ENCODE results near the gene OR5AU1.
"Not testable (repeated sequence)": the region's sequence is repeated elsewhere in the genome, so short reads cannot be mapped to it uniquely, and the experiment has no call there.

OR5AU1 gene

DNA sequence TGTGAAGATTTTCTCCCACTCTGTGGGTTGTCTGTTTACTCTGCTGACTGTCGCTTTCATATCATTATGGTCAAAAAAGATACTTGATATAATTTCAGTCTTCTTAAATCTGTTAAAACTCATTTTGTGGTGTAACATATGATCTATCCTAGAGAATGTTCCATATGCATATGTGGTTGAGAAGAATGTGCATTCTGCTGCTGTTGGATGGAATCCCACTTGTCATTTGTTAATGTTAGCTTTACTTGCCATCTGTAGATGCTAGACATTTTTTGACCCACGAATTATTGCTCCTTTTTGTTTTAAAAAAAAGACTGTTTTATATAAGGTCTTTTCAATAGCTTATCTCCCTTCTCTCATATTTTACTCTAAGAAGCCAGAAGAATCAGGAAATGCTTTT lies 26.3 kb upstream of the OR5AU1 start:
- no peak overlapping the region for H3K4me3 ChIP-seq (replicated peaks in 1 of 2; ENCODE audit: low read depth in 2 of 2, low read length in 2 of 2)
- TF ChIP-seq, protein P1, sequence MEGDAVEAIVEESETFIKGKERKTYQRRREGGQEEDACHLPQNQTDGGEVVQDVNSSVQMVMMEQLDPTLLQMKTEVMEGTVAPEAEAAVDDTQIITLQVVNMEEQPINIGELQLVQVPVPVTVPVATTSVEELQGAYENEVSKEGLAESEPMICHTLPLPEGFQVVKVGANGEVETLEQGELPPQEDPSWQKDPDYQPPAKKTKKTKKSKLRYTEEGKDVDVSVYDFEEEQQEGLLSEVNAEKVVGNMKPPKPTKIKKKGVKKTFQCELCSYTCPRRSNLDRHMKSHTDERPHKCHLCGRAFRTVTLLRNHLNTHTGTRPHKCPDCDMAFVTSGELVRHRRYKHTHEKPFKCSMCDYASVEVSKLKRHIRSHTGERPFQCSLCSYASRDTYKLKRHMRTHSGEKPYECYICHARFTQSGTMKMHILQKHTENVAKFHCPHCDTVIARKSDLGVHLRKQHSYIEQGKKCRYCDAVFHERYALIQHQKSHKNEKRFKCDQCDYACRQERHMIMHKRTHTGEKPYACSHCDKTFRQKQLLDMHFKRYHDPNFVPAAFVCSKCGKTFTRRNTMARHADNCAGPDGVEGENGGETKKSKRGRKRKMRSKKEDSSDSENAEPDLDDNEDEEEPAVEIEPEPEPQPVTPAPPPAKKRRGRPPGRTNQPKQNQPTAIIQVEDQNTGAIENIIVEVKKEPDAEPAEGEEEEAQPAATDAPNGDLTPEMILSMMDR (IDR thresholded peaks at IDR 0.05; ENCODE audit: low read depth, low read length) = no peak
- DNase-seq (ENCODE audit: low read depth in 2 of 2) = no peak

DNA sequence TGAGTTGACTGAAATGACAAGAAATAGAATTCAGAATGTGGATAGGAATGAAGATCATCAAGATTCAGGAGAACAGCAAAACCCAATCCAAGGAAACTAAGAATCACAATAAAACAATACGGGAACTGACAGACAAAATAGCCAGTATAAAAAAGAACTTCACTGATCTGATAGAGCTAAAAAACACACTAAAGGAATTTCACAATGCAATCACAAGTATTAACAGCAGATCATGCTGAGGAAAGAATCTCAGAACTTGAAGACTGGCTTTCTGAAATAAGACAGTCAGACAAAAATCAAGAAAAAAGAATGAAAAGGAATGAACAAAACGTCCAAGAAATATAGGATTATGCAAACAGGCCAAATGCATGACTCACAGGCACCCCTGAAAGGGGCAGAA lies 15.3 kb upstream of the OR5AU1 start:
- TF ChIP-seq, protein P1 (IDR thresholded peaks at IDR 0.05; ENCODE audit: low read depth, low read length) = no peak
- H3K4me3 ChIP-seq (replicated peaks in 1 of 2; ENCODE audit: low read depth in 2 of 2, low read length in 2 of 2) = no peak overlapping the region
- no peak for DNase-seq (ENCODE audit: low read depth in 2 of 2)

DNA sequence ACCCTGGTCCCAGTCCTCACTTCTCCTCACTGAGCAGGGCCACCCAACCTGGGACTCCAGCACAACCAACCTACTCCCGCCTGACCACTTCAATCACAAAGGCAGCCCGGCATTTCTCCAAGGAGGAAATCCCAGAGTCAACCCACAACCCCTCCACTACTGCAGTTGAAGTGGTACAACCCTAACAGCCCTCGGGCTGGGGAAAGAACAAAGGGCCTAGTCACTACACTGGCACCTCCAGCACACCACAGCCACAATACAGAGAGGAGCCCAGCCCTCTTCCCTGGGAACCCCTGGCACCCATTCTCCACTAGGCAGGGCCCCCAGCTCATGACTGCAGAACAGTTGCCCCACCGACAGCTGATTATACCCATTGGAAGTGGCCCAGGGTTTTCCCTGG lies 13.7 kb upstream of the OR5AU1 start:
- TF ChIP-seq, protein P1 (IDR thresholded peaks at IDR 0.05; ENCODE audit: low read depth, low read length) = no peak
- H3K4me3 ChIP-seq (replicated peaks in 1 of 2; ENCODE audit: low read depth in 2 of 2, low read length in 2 of 2) = no peak overlapping the region
- no peak for DNase-seq (ENCODE audit: low read depth in 2 of 2)

DNA sequence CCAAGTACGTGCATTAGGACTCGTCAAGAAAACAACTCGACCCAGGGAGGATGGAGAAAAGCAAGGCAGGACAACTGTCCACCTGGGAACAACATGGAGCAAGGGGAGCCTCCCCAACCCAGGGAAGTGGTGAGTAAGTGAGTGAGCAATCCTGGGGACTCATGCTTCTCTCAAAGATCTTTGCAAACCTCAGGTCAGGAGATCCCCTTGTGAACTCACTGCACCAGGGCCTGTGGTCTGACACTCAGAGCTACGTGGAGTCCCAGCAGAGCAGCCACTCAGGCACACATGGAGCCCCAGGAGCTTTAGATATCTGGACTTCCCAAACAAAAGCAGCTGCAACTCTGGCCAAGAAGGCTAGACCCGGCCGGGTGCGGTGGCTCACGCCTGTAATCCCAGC lies 12.2 kb upstream of the OR5AU1 start:
- no peak overlapping the region for H3K4me3 ChIP-seq (replicated peaks in 1 of 2; ENCODE audit: low read depth in 2 of 2, low read length in 2 of 2)
- peak in 1 of 2 donors; percentile 47 for DNase-seq (ENCODE audit: low read depth in 2 of 2)
- TF ChIP-seq, protein P1 (IDR thresholded peaks at IDR 0.05; ENCODE audit: low read depth, low read length) = no peak

DNA sequence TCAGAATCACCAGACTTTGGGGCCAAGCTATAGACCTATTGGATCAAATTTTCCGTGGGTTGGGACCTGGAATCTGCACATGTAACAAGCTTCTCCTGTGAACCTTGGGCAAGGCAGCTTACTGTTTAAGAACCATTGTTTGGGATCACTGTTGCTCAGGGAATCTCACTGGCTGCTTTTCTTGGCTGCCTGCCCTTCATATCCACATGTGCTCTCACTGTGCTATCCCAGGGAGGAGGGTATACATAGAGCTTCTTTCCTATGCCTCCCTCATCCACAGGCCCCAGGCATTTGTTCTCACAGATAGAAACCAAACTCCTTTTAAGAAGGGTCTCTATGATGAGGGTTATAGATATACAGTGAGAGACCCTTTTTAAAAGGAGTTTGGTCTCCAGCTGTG lies 9.8 kb upstream of the OR5AU1 start:
- peak in 1 of 2 donors; percentile 8 for DNase-seq (ENCODE audit: low read depth in 2 of 2)
- not testable (repeated sequence) for H3K4me3 ChIP-seq (replicated peaks in 1 of 2; ENCODE audit: low read depth in 2 of 2, low read length in 2 of 2)

DNA sequence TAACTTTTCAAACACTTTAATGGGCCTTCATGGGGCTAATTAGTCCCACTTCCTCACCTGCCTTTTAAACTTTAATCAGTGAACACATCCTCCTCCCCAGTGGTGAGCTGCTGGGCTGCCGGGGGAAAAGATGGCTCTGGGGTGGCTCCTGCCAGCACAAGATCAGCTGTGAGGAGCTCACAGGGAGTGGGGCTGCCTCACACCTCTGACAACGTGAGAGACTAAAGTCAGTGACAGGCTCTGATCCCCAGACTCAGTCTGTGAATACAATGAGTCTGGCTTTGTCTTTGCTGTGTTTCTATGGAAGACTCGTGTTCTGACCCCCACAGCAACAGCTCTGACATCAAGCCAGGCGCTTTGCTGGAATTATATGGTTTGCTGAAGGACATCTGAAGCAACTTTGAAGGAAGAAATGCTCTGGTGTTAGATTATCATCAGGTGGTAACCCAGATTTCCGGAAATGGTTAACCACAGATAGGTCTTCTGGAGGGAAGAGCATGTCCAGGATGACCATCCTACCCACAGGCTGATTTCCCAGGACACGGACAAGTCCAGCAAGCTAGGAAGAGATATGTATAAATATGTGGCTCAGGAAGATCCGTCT lies 9.2 kb upstream of the OR5AU1 start:
- DNase-seq (ENCODE audit: low read depth in 2 of 2); H3K4me3 ChIP-seq (replicated peaks in 1 of 2; ENCODE audit: low read depth in 2 of 2, low read length in 2 of 2): not testable (repeated sequence)

DNA sequence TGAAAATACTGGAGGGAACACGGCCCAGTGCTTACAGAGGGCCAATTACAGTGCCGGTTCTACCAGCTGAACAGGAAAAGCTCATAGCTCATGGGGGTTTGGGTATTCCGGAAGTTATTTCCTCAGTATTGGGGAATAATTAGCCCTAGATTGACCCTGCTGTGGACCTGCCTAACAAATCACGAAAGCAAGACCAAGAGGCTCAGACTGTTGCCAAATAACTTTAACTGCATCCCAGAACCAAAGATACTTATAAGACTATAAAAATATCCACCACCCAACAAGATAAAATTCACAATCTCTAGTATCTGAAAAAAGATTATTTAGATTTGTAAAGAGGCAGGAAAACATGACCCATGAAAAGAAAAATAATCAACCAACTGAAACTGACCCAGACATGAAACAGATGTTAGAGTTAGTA lies 8.0 kb upstream of the OR5AU1 start:
- DNase-seq (ENCODE audit: low read depth in 2 of 2) = no peak
- no peak overlapping the region for H3K4me3 ChIP-seq (replicated peaks in 1 of 2; ENCODE audit: low read depth in 2 of 2, low read length in 2 of 2)
- TF ChIP-seq, protein P1 (IDR thresholded peaks at IDR 0.05; ENCODE audit: low read depth, low read length) = no peak

DNA sequence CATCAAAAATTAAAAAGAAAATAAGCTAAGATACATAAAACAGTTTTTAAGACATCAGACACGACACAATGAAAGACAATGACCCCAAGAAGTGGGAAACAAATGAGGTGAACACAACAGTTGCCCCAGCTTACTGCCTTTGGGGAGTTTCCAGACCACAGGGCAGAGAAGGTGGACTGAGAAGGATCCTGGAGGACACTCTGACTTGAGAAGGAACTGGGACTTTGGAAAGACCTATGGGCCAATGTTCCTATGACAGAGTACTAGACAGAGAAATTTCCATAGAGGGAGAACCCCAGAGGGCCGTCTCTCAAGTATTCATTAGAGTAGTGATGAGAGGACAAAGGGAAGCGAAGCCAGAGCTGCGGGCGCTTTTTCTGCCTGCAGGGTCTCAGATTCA lies 6.2 kb upstream of the OR5AU1 start:
- DNase-seq (ENCODE audit: low read depth in 2 of 2) = no peak
- TF ChIP-seq, protein P1 (IDR thresholded peaks at IDR 0.05; ENCODE audit: low read depth, low read length) = no peak
- no peak overlapping the region for H3K4me3 ChIP-seq (replicated peaks in 1 of 2; ENCODE audit: low read depth in 2 of 2, low read length in 2 of 2)
